Measurements from ENCODE around the gene ARHGAP4.

Gene ARHGAP4

GRCh38 chrX:153953892-153954557 lies 28.0 kb upstream of the ARHGAP4 start:
- no peak overlapping the region for H3K27ac Mint-ChIP-seq
- no peaks in the 10 kb centered on the region for H3K9me3 Mint-ChIP-seq
- H3K27me3 Mint-ChIP-seq: no peaks in the 10 kb centered on the region
- no peaks in the 10 kb centered on the region for H3K4me1 Mint-ChIP-seq
- no peak overlapping the region for H3K4me3 Mint-ChIP-seq
- H3K36me3 Mint-ChIP-seq: no peaks in the 10 kb centered on the region

DNA sequence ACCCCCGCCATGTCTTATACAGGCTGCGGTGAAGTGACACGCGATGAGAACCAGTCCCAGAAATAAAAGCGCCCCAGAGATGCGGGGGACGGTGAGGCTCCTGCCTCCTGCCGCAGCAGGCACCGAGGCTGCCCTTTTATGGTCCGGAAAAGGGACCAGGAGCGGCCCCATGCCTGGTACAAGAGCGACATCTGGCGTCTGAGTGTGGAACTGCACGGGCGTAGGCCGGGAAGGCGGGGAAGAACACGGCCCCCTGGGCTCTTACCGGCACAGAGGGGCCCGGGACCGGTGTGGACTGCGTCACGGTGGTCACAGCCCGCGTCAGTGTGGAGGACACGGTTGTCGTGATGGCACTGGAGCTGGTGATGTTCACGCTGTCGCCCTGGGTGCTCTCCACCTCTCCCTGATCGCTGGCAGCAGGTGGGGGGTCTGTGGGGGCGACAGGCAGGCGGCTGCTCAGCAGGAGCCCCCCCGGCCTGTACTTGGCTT lies 27.3 kb upstream of the ARHGAP4 start:
- Mint-ChIP-seq H3K4me3 (no peak overlapping the region), H3K27ac (no peak overlapping the region), H3K27me3 (no peaks in the 10 kb centered on the region), H3K36me3 (no peaks in the 10 kb centered on the region), H3K4me1 (peaks cover 4% of the 10 kb centered on the region), H3K9me3 (no peaks in the 10 kb centered on the region)

- no peaks in the 10 kb centered on the region for H3K9me3 Mint-ChIP-seq
- no peaks in the 10 kb centered on the region for H3K27me3 Mint-ChIP-seq
- H3K4me1 Mint-ChIP-seq: peaks cover 9% of the 10 kb centered on the region
- peaks cover 1% of the 10 kb centered on the region for H3K36me3 Mint-ChIP-seq
- no peak overlapping the region for H3K27ac Mint-ChIP-seq
- no peak overlapping the region for H3K4me3 Mint-ChIP-seq
Observed at GRCh38 chrX:153952373-153953026, 26.4 kb upstream of the ARHGAP4 start.

- Mint-ChIP-seq H3K4me3 (no peak overlapping the region), H3K27me3 (no peaks in the 10 kb centered on the region), H3K27ac (no peak overlapping the region), H3K4me1 (peaks cover 12% of the 10 kb centered on the region), H3K36me3 (peaks cover 3% of the 10 kb centered on the region), H3K9me3 (no peaks in the 10 kb centered on the region)
Observed at GRCh38 chrX:153951683-153952372, 25.8 kb upstream of the ARHGAP4 start.

GRCh38 chrX:153950127-153950526 lies 24.1 kb upstream of the ARHGAP4 start:
- peak overlapping the region; percentile 46 for H3K27ac Mint-ChIP-seq
- peaks cover 3% of the 10 kb centered on the region for H3K36me3 Mint-ChIP-seq
- no peak overlapping the region for H3K4me3 Mint-ChIP-seq
- H3K4me1 Mint-ChIP-seq: peaks cover 12% of the 10 kb centered on the region
- no peaks in the 10 kb centered on the region for H3K27me3 Mint-ChIP-seq
- no peaks in the 10 kb centered on the region for H3K9me3 Mint-ChIP-seq

DNA sequence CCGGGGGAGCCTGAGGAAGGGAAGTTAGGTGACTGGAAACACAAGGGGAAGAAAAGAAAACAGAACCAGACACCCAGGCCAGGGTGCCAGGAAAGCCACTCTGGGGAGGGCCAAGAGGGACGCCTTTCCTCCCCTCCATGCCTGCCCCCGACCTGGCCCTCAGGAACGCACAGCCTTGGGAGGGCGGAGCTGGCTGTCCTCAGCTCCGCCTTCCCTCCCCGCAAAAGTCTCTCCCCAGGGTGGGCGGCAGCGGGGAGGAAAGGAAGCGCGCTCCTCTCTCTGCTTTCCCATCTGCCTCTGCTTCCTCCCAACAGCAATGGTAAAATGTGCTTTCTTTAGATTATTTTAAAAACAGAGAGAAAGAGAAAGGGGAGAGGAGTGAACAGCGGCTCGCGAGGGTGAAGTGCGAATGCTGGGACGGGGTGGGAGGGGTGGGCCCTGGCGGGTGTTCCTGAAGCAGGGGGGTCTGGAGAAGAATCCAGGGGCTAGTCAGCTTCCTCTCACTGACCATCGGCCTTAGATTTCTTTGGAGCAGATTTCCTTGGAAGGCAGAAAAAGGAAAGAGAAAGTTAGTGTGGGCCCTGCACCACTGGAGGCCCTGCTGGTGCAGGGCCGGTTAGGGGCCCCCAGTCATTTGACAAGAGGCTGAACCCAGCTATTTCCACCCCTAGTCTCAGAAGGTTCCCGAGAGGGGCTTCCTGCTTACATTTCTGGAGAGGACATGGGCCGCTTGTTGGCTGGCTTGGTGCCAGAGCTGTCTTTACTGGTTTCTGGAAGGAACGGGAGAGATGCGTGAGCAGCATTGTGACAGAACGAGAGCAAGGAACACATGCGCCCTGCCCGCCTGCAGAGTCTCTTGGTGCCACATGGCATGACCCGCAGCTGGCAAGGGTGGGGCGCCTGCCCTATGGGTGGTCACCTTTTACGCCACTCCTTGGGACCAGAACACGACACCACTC lies 23.1 kb upstream of the ARHGAP4 start:
- Mint-ChIP-seq H3K9me3 (no peaks in the 10 kb centered on the region), H3K27ac (peak overlapping the region; percentile 84), H3K4me3 (peak overlapping the region; percentile 11), H3K27me3 (no peaks in the 10 kb centered on the region), H3K4me1 (peaks cover 12% of the 10 kb centered on the region), H3K36me3 (peaks cover 3% of the 10 kb centered on the region)

DNA sequence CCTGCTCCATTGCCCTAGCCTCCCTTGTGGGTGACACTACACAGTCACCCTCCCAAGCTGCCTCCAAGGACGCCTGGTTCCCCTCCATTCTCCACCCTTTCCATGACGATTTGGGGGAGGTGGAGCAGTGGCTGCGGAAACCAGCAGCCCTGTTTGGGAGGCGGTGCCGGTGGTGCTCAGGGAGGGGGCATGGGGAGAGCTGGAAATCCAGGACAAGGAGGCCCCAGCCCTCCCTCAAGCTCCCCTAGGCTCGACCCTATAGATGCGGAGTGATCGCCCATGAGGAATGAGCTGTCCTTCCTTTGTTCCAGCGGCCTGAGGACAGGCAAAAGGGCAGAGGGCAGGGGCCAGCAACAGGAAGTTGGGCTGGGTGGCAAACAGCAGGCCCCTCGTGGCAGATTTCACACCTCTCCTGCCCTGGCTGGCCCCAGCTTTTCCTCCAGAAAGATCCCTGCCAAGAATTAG lies 22.0 kb upstream of the ARHGAP4 start:
- no peaks in the 10 kb centered on the region for H3K9me3 Mint-ChIP-seq
- peaks cover 16% of the 10 kb centered on the region for H3K4me1 Mint-ChIP-seq
- peaks cover 3% of the 10 kb centered on the region for H3K36me3 Mint-ChIP-seq
- H3K27me3 Mint-ChIP-seq: no peaks in the 10 kb centered on the region
- no peak overlapping the region for H3K4me3 Mint-ChIP-seq
- no peak overlapping the region for H3K27ac Mint-ChIP-seq

GRCh38 chrX:153947009-153947769 lies 21.1 kb upstream of the ARHGAP4 start:
- Mint-ChIP-seq H3K27me3 (no peaks in the 10 kb centered on the region), H3K36me3 (peaks cover 3% of the 10 kb centered on the region), H3K9me3 (no peaks in the 10 kb centered on the region), H3K27ac (peak overlapping the region; percentile 82), H3K4me1 (peaks cover 16% of the 10 kb centered on the region), H3K4me3 (peak overlapping the region; percentile 59)

GRCh38 chrX:153945956-153946943 lies 20.2 kb upstream of the ARHGAP4 start:
- Mint-ChIP-seq H3K4me1 (peaks cover 18% of the 10 kb centered on the region), H3K27me3 (no peaks in the 10 kb centered on the region), H3K27ac (peak overlapping the region; percentile 12), H3K9me3 (no peaks in the 10 kb centered on the region), H3K4me3 (no peak overlapping the region), H3K36me3 (peaks cover 3% of the 10 kb centered on the region)

- Mint-ChIP-seq H3K36me3 (peaks cover 3% of the 10 kb centered on the region), H3K27me3 (no peaks in the 10 kb centered on the region), H3K9me3 (no peaks in the 10 kb centered on the region), H3K4me3 (peak overlapping the region; percentile 11), H3K27ac (peak overlapping the region; percentile 4), H3K4me1 (peaks cover 25% of the 10 kb centered on the region)
Observed at GRCh38 chrX:153944800-153945150, 18.7 kb upstream of the ARHGAP4 start.

DNA sequence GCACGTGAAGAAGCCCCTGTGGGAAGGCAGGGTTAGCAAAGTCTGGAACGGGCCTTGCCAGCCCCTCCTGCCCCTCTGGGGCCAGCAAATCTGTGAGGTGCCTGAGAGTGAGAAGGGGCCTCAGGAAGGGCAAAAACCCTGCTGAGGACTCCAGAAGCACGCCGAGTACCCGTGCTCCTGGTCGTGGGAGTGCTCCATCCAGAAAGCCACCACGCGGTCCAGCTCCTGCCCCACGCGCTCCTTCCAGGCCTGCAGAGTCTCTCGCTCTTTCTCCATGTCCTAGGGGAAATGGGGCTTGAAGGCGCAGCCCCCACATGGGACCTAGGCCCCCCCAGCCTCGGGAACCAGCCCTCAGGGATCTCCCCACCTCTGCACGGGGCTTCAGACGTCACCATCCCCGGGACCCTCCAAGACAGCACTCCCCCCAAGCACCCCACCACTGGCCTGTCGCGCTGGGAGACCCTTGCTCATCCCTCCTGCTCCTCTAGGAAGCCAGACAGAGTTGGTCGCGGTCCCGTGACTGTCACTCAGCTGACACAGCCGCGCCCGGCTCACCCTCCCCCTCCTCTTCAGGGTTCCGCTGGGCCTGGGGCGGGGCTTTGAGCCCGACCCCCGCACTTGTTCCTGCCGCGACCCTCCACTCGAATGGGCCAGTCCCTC lies 18.2 kb upstream of the ARHGAP4 start, which contains the start of gene RENBP:
Gene RENBP (minus strand): TSS at position 504 of the 660 bp plus-strand sequence. CDS start 33 bp downstream, at position 471.
- H3K9me3 Mint-ChIP-seq: no peaks in the 10 kb centered on the region
- H3K4me1 Mint-ChIP-seq: peaks cover 25% of the 10 kb centered on the region
- no peaks in the 10 kb centered on the region for H3K27me3 Mint-ChIP-seq
- H3K36me3 Mint-ChIP-seq: peaks cover 3% of the 10 kb centered on the region
- H3K4me3 Mint-ChIP-seq: peak within 1 kb of the TSS; percentile 79
- peak within 1 kb of the TSS; percentile 80 for H3K27ac Mint-ChIP-seq

DNA sequence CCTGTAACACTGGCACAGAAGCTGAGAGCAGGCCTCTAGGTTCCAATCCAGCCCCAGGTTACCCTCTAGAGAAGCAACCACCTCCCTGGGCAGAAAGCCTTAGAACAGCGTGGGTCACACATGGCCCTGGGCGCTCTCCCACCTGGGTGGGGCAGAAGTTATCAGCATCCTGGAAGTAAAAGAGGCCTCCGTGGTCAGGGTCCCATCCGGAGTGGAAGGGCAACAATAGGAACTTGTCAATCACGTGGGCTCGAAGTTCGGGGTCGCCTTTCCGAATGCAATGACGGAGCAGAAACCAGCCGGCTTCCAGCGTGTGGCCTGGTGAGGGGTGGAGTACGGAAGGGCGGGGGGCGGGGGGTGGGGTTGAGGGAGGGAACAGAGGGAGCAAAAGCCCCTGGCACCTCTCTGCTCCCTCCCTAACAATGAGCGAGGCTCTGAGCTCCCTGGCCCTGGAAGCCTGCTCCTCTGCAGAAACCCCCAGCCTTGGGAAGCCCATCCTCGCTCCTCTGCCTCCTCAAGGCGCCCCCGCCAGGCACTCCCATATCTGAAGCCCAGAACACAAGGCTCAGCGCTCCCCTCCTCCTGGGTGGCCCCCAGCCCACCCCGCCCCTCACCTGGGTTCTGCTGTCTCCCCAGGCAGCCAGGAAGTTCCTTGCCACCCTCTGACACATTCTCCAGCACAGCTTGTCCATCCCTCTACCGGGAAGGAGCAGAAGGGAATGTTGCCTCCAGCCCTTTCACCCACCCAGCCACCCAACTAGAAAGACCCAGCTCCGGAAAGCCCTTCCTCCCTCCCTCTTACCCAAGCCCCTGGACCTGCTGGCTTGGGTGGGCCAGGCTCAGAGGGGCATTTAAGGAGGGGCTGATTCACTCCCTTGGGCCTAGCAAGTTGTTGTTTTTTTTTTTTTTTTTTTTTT lies 15.5 kb upstream of the ARHGAP4 start:
- H3K36me3 Mint-ChIP-seq: no peaks in the 10 kb centered on the region
- peaks cover 14% of the 10 kb centered on the region for H3K4me1 Mint-ChIP-seq
- no peaks in the 10 kb centered on the region for H3K27me3 Mint-ChIP-seq
- H3K9me3 Mint-ChIP-seq: no peaks in the 10 kb centered on the region
- peak overlapping the region; percentile 69 for H3K27ac Mint-ChIP-seq
- H3K4me3 Mint-ChIP-seq: peak overlapping the region; percentile 79

Data from activated naive CD4-positive, alpha-beta T cell treated with anti-CD3 and anti-CD28 coated beads, Interleukin-2, amount 50 U/mL, for 24 hours (primary cell).